Activated CD8-positive, alpha-beta T cell treated with anti-CD3 and anti-CD28 coated beads for 36 hours (primary cell): ENCODE measurements around the gene IFNAR1. TPM values are rescaled to one million over a fixed set of nuclear protein-coding genes. Genes with fewer than 3 reads are reported as not detected.

Experiments
- ATAC-seq: fragments of 200-7000 bp; cut with Tn5 transposase; one replicate; pipeline ENCODE4 v1.10.0; 2021; ENCODE audit warnings: mild to moderate bottlenecking, moderate library complexity
- CTCF ChIA-PET: fragments of 350-600 bp; sonication (Branson Sonifier 250); formaldehyde crosslinking; loops from one replicate; lab custom pipeline; 2021; ENCODE audit warnings: antibody characterized with exemption; lab: Charles Lee
- POLR2A ChIA-PET: fragments of 350-600 bp; sonication (Branson Sonifier 250); formaldehyde crosslinking; loops from one replicate; lab custom pipeline; 2021; ENCODE audit warnings: antibody characterized with exemption; lab: Charles Lee
- DNase-seq: peaks from one replicate; pipeline ENCODE4 v3.0.0-alpha.2; 2020
- H3K27ac Mint-ChIP-seq: one replicate; pipeline ENCODE4 v1.8.0; 2021; ENCODE audit warnings: mild to moderate bottlenecking, mixed read lengths
- H3K27me3 Mint-ChIP-seq: one replicate; pipeline ENCODE4 v1.8.0; 2021; ENCODE audit warnings: mixed read lengths
- H3K36me3 Mint-ChIP-seq: one replicate; pipeline ENCODE4 v1.8.0; 2021; ENCODE audit warnings: low read depth, mixed read lengths
- H3K4me1 Mint-ChIP-seq: one replicate; pipeline ENCODE4 v1.8.0; 2021; ENCODE audit warnings: low read depth, mixed read lengths
- H3K4me3 Mint-ChIP-seq: one replicate; pipeline ENCODE4 v1.8.0; 2021; ENCODE audit warnings: mild to moderate bottlenecking, moderate library complexity, mixed read lengths
- H3K9me3 Mint-ChIP-seq: one replicate; pipeline ENCODE4 v1.8.0; 2021; ENCODE audit warnings: mixed read lengths
- intact Hi-C: fragments of 100-400 bp; cut with micrococcal nuclease; formaldehyde crosslinking; loops from one replicate; pipeline ENCODE4 v1.10.0; 2022
- total RNA-seq, 2 experiments: library from RNA; stranded (reverse); gene quantifications; one replicate each; pipeline ENCODE4 v1.2.3, GENCODE V29; 2021
- TF ChIP-seq, protein P1 (sequence below): fragments of 200-600 bp; IDR thresholded peaks from one replicate; pipeline ENCODE4 v1.8.0; 2022; ENCODE audit warnings: antibody characterized with exemption, mild to moderate bottlenecking

IFNAR1 gene
- total RNA-seq, 2 experiments from 2014 or later: 25.6 to 30.3 TPM

- DNase-seq: no peak
- Mint-ChIP-seq H3K4me3 (no peak overlapping the region), H3K36me3 (peaks cover 57% of the 10 kb centered on the region), H3K27ac (no peak overlapping the region), H3K4me1 (peaks cover 1% of the 10 kb centered on the region), H3K9me3 (peaks cover 6% of the 10 kb centered on the region), H3K27me3 (no peaks in the 10 kb centered on the region)
- ChIA-PET CTCF (interaction anchor here (0.5 to 2.1 kb wide), 5 partner anchors 13 to 512 kb away, joined by 3 to 10 read pairs (median 4); partner anchors contain the start of gene PAXBP1), POLR2A (no interaction called here)
- no peak for ATAC-seq
- TF ChIP-seq, protein P1, sequence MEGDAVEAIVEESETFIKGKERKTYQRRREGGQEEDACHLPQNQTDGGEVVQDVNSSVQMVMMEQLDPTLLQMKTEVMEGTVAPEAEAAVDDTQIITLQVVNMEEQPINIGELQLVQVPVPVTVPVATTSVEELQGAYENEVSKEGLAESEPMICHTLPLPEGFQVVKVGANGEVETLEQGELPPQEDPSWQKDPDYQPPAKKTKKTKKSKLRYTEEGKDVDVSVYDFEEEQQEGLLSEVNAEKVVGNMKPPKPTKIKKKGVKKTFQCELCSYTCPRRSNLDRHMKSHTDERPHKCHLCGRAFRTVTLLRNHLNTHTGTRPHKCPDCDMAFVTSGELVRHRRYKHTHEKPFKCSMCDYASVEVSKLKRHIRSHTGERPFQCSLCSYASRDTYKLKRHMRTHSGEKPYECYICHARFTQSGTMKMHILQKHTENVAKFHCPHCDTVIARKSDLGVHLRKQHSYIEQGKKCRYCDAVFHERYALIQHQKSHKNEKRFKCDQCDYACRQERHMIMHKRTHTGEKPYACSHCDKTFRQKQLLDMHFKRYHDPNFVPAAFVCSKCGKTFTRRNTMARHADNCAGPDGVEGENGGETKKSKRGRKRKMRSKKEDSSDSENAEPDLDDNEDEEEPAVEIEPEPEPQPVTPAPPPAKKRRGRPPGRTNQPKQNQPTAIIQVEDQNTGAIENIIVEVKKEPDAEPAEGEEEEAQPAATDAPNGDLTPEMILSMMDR: no peak
- intact Hi-C loops: no loop called here
Measured at GRCh38 chr21:33283203-33283602, 41.6 kb upstream of the IFNAR1 start.

GRCh38 chr21:33286076-33286475 is 38.7 kb upstream of the IFNAR1 start:
- Mint-ChIP-seq H3K4me1 (peaks cover 1% of the 10 kb centered on the region), H3K9me3 (no peaks in the 10 kb centered on the region), H3K36me3 (peaks cover 40% of the 10 kb centered on the region), H3K27ac (no peak overlapping the region), H3K27me3 (no peaks in the 10 kb centered on the region), H3K4me3 (no peak overlapping the region)
- ChIA-PET CTCF (no interaction called here), POLR2A (interaction anchor here (1.2 kb wide), 1 partner anchor 52 kb away, joined by 3 read pairs; no protein-coding TSS in a partner anchor)
- intact Hi-C loops: no loop called here
- TF ChIP-seq, protein P1: no peak
- ATAC-seq (no peak), DNase-seq (no peak)

- TF ChIP-seq, protein P1: no peak
- Mint-ChIP-seq H3K4me3 (no peak overlapping the region), H3K27me3 (no peaks in the 10 kb centered on the region), H3K36me3 (peaks cover 41% of the 10 kb centered on the region), H3K4me1 (peaks cover 1% of the 10 kb centered on the region), H3K9me3 (no peaks in the 10 kb centered on the region), H3K27ac (no peak overlapping the region)
- intact Hi-C loops: no loop called here
- POLR2A ChIA-PET: interaction anchor here (1.2 kb wide), 1 partner anchor 52 kb away, joined by 3 read pairs; no protein-coding TSS in a partner anchor
- DNase-seq (no peak), ATAC-seq (no peak)
- CTCF ChIA-PET: no interaction called here
Measured at GRCh38 chr21:33286600-33287456, 37.9 kb upstream of the IFNAR1 start.

GRCh38 chr21:33289199-33289819 is 35.5 kb upstream of the IFNAR1 start:
- Mint-ChIP-seq H3K27ac (no peak overlapping the region), H3K4me3 (no peak overlapping the region), H3K4me1 (peaks cover 17% of the 10 kb centered on the region), H3K9me3 (no peaks in the 10 kb centered on the region), H3K27me3 (no peaks in the 10 kb centered on the region), H3K36me3 (peaks cover 37% of the 10 kb centered on the region)
- CTCF ChIA-PET: no interaction called here
- POLR2A ChIA-PET: no interaction called here
- DNase-seq: no peak
- TF ChIP-seq, protein P1: no peak
- ATAC-seq: no peak
- intact Hi-C loops: no loop called here

DNA sequence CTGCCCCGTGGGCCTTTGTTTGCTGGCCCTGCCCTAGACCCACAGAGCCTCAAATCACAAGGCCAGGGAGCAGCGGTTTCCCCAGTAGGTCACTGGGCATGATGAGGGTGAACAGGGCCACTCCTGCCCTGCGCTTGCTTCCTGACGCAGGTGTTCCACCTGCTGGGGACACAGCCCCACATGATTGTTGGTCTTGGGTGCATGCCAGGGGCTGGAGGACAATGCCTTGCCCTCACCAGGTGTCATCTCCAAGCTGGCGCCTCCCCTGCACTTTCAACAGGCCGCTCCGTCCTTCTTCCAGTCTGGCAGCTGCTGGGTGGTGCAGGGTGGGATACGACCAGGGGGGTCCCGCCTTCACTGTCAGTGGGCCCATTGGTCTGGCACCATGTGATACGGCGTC is 34.3 kb upstream of the IFNAR1 start:
- no peak overlapping the region for H3K27ac Mint-ChIP-seq
- no peak for ATAC-seq
- H3K4me3 Mint-ChIP-seq: no peak overlapping the region
- intact Hi-C loops: no loop called here
- peaks cover 32% of the 10 kb centered on the region for H3K36me3 Mint-ChIP-seq
- H3K27me3 Mint-ChIP-seq: no peaks in the 10 kb centered on the region
- peaks cover 15% of the 10 kb centered on the region for H3K4me1 Mint-ChIP-seq
- no peak for DNase-seq
- POLR2A ChIA-PET: no interaction called here
- TF ChIP-seq, protein P1: no peak
- no peaks in the 10 kb centered on the region for H3K9me3 Mint-ChIP-seq
- CTCF ChIA-PET: interaction anchor here (0.6 kb wide), 1 partner anchor 26 kb away, joined by 3 read pairs; no protein-coding TSS in a partner anchor
